ENCODE results near the gene PRKCZ. TPM values are rescaled to one million over a fixed set of nuclear protein-coding genes. Genes with fewer than 3 reads are reported as not detected.

Gene PRKCZ
- total and polyA plus RNA-seq, 7 experiments from 2014 or later, result 3.6 to 29.6 (median 24.0) TPM

GRCh38 chr1:2232255-2232915 is 182.2 kb downstream of the PRKCZ start:
- intact Hi-C loops (cut with micrococcal nuclease), result loop anchor here (1.0 to 2.0 kb wide), 6 partner anchors 14 to 83 kb away; no protein-coding TSS in a partner anchor
- H3K4me1 ChIP-seq (ENCODE audit: control insufficient read depth in 2 of 2, insufficient read depth in 2 of 2, low read length in 2 of 2), result peaks cover 46 to 62% of the 10 kb centered on the region in 2 donors
- no peak for ATAC-seq
- Mint-ChIP-seq H3K36me3 (peaks cover 0 to 21% (median 7%) of the 10 kb centered on the region in 5 donors), H3K4me1 (peaks cover 41 to 61% (median 51%) of the 10 kb centered on the region in 7 donors), H3K27me3 (no peaks in the 10 kb centered on the region), H3K9me3 (peaks cover 0 to 15% (median 0%) of the 10 kb centered on the region in 11 donors), H3K4me3 (peak overlapping the region; percentile 89 to 100 (median 95)), H3K27ac (peak overlapping the region; percentile 91 to 99 (median 97))
- H3K27me3 ChIP-seq (ENCODE audit: control insufficient read depth in 2 of 2, insufficient read depth in 2 of 2, low read length in 2 of 2), result no peaks in the 10 kb centered on the region
- H3K27ac ChIP-seq (ENCODE audit: low read depth, low read length), result peak overlapping the region; percentile 78
- POLR2A ChIA-PET, result interaction anchor here (0.6 to 10.1 kb wide), 22 partner anchors 9 to 617 kb away, joined by 3 to 244 read pairs (median 4); partner anchors contain the start of genes FAAP20, MIB2, MORN1 and RER1
- CTCF ChIA-PET, result interaction anchor here (0.9 to 3.7 kb wide), 6 partner anchors 9 to 71 kb away, joined by 3 to 16 read pairs (median 5); partner anchors contain the start of gene FAAP20
- H3K4me3 ChIP-seq (ENCODE audit: low read length), result peak overlapping the region; percentile 83
- DNase-seq, result peak in 1 of 9 donors; percentile 37
- peaks cover 0 to 28% (median 0%) of the 10 kb centered on the region in 3 experiments for H3K36me3 ChIP-seq (ENCODE audit: control insufficient read depth in 2 of 3, insufficient read depth in 3 of 3, low read length in 3 of 3)
- H3K9me3 ChIP-seq (ENCODE audit: control insufficient read depth in 2 of 3, low read length in 3 of 3), result no peaks in the 10 kb centered on the region

GRCh38 chr1:2232916-2233438 is 182.8 kb downstream of the PRKCZ start:
- no peaks in the 10 kb centered on the region for H3K27me3 Mint-ChIP-seq
- DNase-seq, result peak in 1 of 9 donors; percentile 35
- Histone ChIP-seq H3K27me3 (ENCODE audit: control insufficient read depth in 2 of 2, insufficient read depth in 2 of 2, low read length in 2 of 2) (no peaks in the 10 kb centered on the region), H3K27ac (ENCODE audit: low read depth, low read length) (peak overlapping the region; percentile 78), H3K36me3 (ENCODE audit: control insufficient read depth in 2 of 3, insufficient read depth in 3 of 3, low read length in 3 of 3) (peaks cover 0 to 28% (median 0%) of the 10 kb centered on the region in 3 experiments), H3K4me1 (ENCODE audit: control insufficient read depth in 2 of 2, insufficient read depth in 2 of 2, low read length in 2 of 2) (peaks cover 52 to 67% of the 10 kb centered on the region in 2 donors), H3K4me3 (ENCODE audit: low read length) (peak overlapping the region; percentile 83), H3K9me3 (ENCODE audit: control insufficient read depth in 2 of 3, low read length in 3 of 3) (no peaks in the 10 kb centered on the region)
- H3K27ac Mint-ChIP-seq, result peak overlapping the region; percentile 91 to 99 (median 97)
- H3K36me3 Mint-ChIP-seq, result peaks cover 0 to 22% (median 7%) of the 10 kb centered on the region in 5 donors
- peaks cover 0 to 15% (median 0%) of the 10 kb centered on the region in 11 donors for H3K9me3 Mint-ChIP-seq
- POLR2A ChIA-PET, result interaction anchor here (0.7 to 10.1 kb wide), 15 partner anchors 9 to 617 kb away, joined by 3 to 244 read pairs (median 6); partner anchors contain the start of genes FAAP20, MIB2, MORN1 and RER1
- no peak for ATAC-seq
- CTCF ChIA-PET, result interaction anchor here (0.8 to 1.6 kb wide), 2 partner anchors 14 to 59 kb away, joined by 5 to 6 read pairs; no protein-coding TSS in a partner anchor
- intact Hi-C loops (cut with micrococcal nuclease), result loop anchor here (1.0 to 2.0 kb wide), 6 partner anchors 14 to 82 kb away; no protein-coding TSS in a partner anchor
- H3K4me3 Mint-ChIP-seq, result peak overlapping the region; percentile 89 to 100 (median 95)
- peaks cover 45 to 65% (median 54%) of the 10 kb centered on the region in 7 donors for H3K4me1 Mint-ChIP-seq

DNA sequence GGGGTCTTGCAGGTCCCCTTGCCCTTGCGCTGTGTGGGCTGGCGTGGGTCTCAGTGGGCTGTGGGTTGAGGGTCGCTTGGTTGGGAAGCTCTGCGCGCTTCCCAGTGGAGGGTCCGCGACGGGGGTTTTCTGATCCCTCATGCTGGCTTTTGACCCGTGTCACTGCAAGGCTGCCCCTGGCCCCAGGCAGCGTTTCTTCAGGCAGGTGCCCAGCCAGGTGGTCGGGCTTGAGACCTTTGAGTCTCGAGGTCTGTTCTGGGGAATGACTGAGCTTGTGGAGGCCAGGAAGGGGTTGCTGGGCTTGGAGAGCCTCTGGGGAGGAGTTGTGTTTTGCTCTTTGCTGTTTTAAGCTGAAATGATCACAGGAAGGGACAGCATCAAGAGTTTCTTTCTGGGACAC is 183.3 kb downstream of the PRKCZ start:
- H3K4me3 ChIP-seq (ENCODE audit: low read length), result peak overlapping the region; percentile 83
- peaks cover 0 to 22% (median 7%) of the 10 kb centered on the region in 5 donors for H3K36me3 Mint-ChIP-seq
- POLR2A ChIA-PET, result interaction anchor here (0.9 to 10.1 kb wide), 14 partner anchors 8 to 314 kb away, joined by 3 to 244 read pairs (median 8); partner anchors contain the start of genes FAAP20, MORN1 and RER1

DNA sequence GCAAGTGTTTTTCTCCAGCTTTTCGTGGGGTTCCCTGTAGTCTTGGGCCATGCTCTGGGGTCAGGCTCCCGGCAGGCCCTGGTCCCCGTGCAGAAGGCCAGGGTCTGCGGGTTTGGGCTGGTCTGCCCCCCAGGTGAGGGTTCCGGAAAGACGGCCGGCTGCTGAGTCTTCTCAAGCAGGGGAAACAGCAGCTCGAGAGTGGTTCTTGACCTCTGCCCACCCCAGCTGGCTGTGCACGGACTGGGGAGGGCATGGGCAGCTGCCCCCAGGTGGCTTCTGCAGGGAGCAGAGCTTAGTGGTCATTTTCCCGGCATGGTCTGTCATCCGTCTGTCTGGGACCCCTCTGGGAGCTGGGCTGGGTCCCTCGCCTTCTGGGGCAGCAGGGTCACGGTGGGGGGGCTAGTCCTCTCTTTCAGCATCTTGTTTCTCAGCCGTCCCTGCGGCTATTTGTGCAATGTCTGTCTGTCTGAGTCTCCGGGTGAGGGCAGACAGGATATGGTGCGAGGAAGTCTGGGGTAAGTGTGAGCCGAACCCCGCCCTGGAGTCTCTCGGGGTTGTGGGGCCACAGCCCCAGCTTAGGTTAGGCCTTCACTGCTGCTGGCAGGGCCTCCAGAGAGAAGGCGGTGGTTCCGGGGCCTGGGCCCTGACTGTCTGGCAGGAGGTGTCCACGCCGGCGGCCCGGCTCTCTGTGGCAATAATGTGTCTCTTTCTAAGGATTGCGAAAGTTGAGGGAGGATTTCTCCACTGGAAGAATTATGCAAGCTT is 184.0 kb downstream of the PRKCZ start:
- Mint-ChIP-seq H3K4me1 (peaks cover 50 to 70% (median 61%) of the 10 kb centered on the region in 7 donors), H3K4me3 (peak overlapping the region; percentile 89 to 100 (median 94)), H3K27ac (peak overlapping the region; percentile 90 to 99 (median 97)), H3K27me3 (no peaks in the 10 kb centered on the region), H3K36me3 (peaks cover 0 to 20% (median 7%) of the 10 kb centered on the region in 5 donors), H3K9me3 (peaks cover 0 to 12% (median 0%) of the 10 kb centered on the region in 11 donors)
- Histone ChIP-seq H3K4me3 (ENCODE audit: low read length) (peak overlapping the region; percentile 83), H3K27me3 (ENCODE audit: control insufficient read depth in 2 of 2, insufficient read depth in 2 of 2, low read length in 2 of 2) (no peaks in the 10 kb centered on the region), H3K4me1 (ENCODE audit: control insufficient read depth in 2 of 2, insufficient read depth in 2 of 2, low read length in 2 of 2) (peaks cover 64 to 78% of the 10 kb centered on the region in 2 donors), H3K9me3 (ENCODE audit: control insufficient read depth in 2 of 3, low read length in 3 of 3) (no peaks in the 10 kb centered on the region), H3K36me3 (ENCODE audit: control insufficient read depth in 2 of 3, insufficient read depth in 3 of 3, low read length in 3 of 3) (peaks cover 0 to 24% (median 0%) of the 10 kb centered on the region in 3 experiments), H3K27ac (ENCODE audit: low read depth, low read length) (peak overlapping the region; percentile 78)
- CTCF ChIA-PET, result interaction anchor here (0.8 to 1.9 kb wide), 9 partner anchors 10 to 81 kb away, joined by 3 to 6 read pairs (median 5); partner anchors contain the start of gene FAAP20
- ATAC-seq (peak; percentile 80), DNase-seq (peak; percentile 52 to 82 (median 72))
- intact Hi-C loops (cut with micrococcal nuclease), result loop anchor here (1.0 to 2.0 kb wide), 3 partner anchors 13 to 67 kb away; no protein-coding TSS in a partner anchor
- POLR2A ChIA-PET, result interaction anchor here (0.6 to 10.1 kb wide), 19 partner anchors 8 to 363 kb away, joined by 3 to 244 read pairs (median 6); partner anchors contain the start of genes FAAP20, MORN1 and RER1

More for the DNA sequence above, 183.3 kb downstream of the PRKCZ start:
- Histone ChIP-seq H3K27me3 (ENCODE audit: control insufficient read depth in 2 of 2, insufficient read depth in 2 of 2, low read length in 2 of 2) (no peaks in the 10 kb centered on the region), H3K27ac (ENCODE audit: low read depth, low read length) (peak overlapping the region; percentile 78), H3K9me3 (ENCODE audit: control insufficient read depth in 2 of 3, low read length in 3 of 3) (no peaks in the 10 kb centered on the region), H3K4me1 (ENCODE audit: control insufficient read depth in 2 of 2, insufficient read depth in 2 of 2, low read length in 2 of 2) (peaks cover 57 to 72% of the 10 kb centered on the region in 2 donors), H3K36me3 (ENCODE audit: control insufficient read depth in 2 of 3, insufficient read depth in 3 of 3, low read length in 3 of 3) (peaks cover 0 to 28% (median 0%) of the 10 kb centered on the region in 3 experiments)
- CTCF ChIA-PET, result interaction anchor here (0.8 to 1.9 kb wide), 6 partner anchors 10 to 82 kb away, joined by 5 to 6 read pairs (median 5); no protein-coding TSS in a partner anchor
- H3K9me3 Mint-ChIP-seq, result peaks cover 0 to 15% (median 0%) of the 10 kb centered on the region in 11 donors
- H3K4me3 Mint-ChIP-seq, result peak overlapping the region; percentile 89 to 100 (median 94)
- ATAC-seq (no peak), DNase-seq (no peak)
- H3K27ac Mint-ChIP-seq, result peak overlapping the region; percentile 46 to 99 (median 97)
- intact Hi-C loops (cut with micrococcal nuclease), result loop anchor here (2.0 kb wide), 2 partner anchors 13 to 29 kb away; no protein-coding TSS in a partner anchor
- no peaks in the 10 kb centered on the region for H3K27me3 Mint-ChIP-seq
- peaks cover 45 to 65% (median 57%) of the 10 kb centered on the region in 7 donors for H3K4me1 Mint-ChIP-seq

GRCh38 chr1:2234762-2235113 is 184.5 kb downstream of the PRKCZ start:
- intact Hi-C loops (cut with micrococcal nuclease), result loop anchor here in 1 of 2 donors (1.0 kb wide), 1 partner anchor 67 kb away; no protein-coding TSS in a partner anchor
- ChIA-PET CTCF (interaction anchor here (0.8 to 1.9 kb wide), 9 partner anchors 9 to 81 kb away, joined by 3 to 6 read pairs (median 5); partner anchors contain the start of gene FAAP20), POLR2A (interaction anchor here (0.6 to 10.1 kb wide), 14 partner anchors 19 to 363 kb away, joined by 4 to 244 read pairs (median 6); partner anchors contain the start of genes FAAP20, MORN1 and RER1)
- Histone ChIP-seq H3K9me3 (ENCODE audit: control insufficient read depth in 2 of 3, low read length in 3 of 3) (no peaks in the 10 kb centered on the region), H3K4me1 (ENCODE audit: control insufficient read depth in 2 of 2, insufficient read depth in 2 of 2, low read length in 2 of 2) (peaks cover 69 to 83% of the 10 kb centered on the region in 2 donors), H3K27me3 (ENCODE audit: control insufficient read depth in 2 of 2, insufficient read depth in 2 of 2, low read length in 2 of 2) (no peaks in the 10 kb centered on the region), H3K4me3 (ENCODE audit: low read length) (peak overlapping the region; percentile 83), H3K36me3 (ENCODE audit: control insufficient read depth in 2 of 3, insufficient read depth in 3 of 3, low read length in 3 of 3) (peaks cover 0 to 19% (median 0%) of the 10 kb centered on the region in 3 experiments), H3K27ac (ENCODE audit: low read depth, low read length) (peak overlapping the region; percentile 78)
- Mint-ChIP-seq H3K36me3 (peaks cover 0 to 16% (median 4%) of the 10 kb centered on the region in 5 donors), H3K9me3 (peaks cover 0 to 12% (median 0%) of the 10 kb centered on the region in 11 donors), H3K4me1 (peaks cover 55 to 76% (median 65%) of the 10 kb centered on the region in 7 donors), H3K4me3 (peak overlapping the region; percentile 89 to 100 (median 94)), H3K27ac (peak overlapping the region; percentile 90 to 99 (median 97)), H3K27me3 (no peaks in the 10 kb centered on the region)
- DNase-seq (no peak), ATAC-seq (peak; percentile 23)
